GM19025 (cell line): Measurements from ENCODE around the gene P2RX5.
A peak's percentile ranks its signal among the peaks of the same experiment; 100 is the strongest.
"Not testable (repeated sequence)": the region's sequence is repeated elsewhere in the genome, so short reads cannot be mapped to it uniquely, and the experiment has no call there.

Experiments
- ATAC-seq: cut with Tn5 transposase; IDR thresholded peaks from one replicate; pipeline ENCODE4 v1.9.1; 2021; ENCODE audit warnings: mild to moderate bottlenecking, low read depth, moderate library complexity; ENCODE audit not compliant: unreplicated experiment

P2RX5 gene

DNA sequence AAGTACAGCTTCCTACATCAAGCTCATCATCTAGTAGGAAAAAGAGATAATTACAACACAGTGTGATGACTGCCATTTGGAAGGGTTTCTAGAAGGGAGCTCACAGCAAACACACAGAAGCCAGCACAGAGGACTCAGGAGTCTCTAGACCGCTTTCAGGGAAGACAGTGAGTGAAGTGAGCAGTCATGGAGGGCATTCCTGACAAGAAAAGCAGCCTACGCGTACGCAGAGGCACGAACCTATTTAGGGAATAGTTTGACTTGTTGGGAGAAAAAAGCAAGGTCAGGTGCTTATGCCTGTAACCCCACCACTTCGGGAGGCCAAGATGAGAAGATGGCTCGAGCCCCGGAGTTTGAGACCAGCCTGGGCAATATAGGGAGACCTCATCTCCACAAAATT, 19.3 kb upstream of the P2RX5 start:
- ATAC-seq = no peak

DNA sequence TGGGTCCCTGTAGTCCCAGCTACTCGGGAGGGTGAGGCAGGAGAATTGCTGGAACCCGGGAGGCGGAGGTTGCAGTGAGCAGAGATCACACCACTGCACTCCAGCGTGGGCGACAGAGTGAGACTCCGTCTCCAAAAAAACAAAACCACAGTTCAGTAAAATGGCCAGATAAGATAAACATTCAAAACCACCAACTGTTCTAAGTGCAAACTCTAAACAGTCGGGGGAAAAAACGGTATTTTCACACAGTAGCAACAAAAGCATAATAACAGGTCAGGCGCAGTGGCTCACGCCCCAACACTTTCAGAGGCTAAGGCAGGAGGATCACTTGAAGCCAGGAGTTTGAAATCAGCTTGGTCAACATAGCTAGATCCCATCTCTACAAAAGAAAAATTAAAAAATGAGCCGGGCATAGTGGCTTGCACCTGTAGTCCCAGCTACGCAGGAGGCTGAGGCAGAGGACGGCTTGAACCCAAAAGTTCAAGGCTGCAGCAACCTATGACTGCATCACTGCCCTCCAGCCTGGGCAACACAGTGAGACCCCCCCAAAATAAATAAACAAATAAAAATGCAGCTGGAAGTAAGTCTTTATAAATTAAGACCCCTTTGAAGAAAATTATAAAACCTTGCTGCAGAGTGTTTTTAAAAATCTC, 17.0 kb upstream of the P2RX5 start:
- no peak for ATAC-seq

DNA sequence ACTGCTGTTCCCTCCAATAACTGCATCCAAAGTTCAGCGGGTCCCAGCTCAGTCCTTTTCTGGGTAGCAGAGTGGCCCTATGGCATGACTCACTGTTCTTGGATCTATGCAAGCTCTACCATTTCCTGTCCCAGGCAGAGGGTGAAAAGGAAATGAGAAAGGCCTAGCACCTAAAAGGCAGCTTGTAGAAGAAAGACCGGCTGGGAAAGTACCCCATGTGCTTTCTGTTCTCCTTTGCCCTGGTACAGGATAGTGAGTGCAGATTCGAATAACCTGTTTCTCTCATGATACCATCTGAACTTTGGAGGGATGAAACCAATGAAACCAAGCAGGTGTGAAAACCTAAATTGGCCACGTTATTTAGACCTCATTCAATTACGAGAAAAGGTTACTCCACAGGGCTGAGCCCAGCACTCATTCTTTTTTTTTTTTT, 15.0 kb upstream of the P2RX5 start:
- peak; percentile 91 for ATAC-seq

DNA sequence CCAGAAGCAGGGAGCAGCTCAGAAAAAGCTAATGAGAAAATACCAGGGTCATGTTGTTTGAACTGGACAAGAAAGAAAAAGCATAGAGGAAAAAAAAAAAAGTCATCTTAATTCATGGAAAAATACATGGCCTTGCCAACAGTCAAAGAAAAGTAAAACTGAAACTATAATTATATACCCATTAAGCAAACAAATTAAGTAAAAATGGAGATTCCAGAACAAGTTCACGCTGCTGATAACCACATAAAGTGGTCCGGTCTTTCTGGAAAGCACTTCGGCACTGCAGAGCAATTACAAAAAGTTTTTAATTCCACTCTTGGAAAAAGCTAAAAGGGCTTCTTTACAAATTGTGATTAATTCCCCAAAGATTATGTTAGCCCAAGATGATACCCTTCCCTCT, 12.4 kb upstream of the P2RX5 start:
- no peak for ATAC-seq

DNA sequence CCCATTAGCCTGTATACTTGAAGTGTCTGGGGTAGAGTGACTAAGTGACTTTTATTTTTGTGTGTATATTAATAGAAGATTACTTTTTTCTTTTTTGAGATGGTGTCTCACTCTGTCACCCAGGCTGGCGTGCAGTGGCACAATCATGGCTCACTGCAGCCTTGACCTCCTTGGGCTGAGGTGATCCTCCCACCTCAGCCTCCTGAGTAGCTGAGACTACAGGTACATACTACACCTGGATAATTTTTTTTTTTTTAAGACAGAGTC, 9.7 kb upstream of the P2RX5 start:
- not testable (repeated sequence) for ATAC-seq

DNA sequence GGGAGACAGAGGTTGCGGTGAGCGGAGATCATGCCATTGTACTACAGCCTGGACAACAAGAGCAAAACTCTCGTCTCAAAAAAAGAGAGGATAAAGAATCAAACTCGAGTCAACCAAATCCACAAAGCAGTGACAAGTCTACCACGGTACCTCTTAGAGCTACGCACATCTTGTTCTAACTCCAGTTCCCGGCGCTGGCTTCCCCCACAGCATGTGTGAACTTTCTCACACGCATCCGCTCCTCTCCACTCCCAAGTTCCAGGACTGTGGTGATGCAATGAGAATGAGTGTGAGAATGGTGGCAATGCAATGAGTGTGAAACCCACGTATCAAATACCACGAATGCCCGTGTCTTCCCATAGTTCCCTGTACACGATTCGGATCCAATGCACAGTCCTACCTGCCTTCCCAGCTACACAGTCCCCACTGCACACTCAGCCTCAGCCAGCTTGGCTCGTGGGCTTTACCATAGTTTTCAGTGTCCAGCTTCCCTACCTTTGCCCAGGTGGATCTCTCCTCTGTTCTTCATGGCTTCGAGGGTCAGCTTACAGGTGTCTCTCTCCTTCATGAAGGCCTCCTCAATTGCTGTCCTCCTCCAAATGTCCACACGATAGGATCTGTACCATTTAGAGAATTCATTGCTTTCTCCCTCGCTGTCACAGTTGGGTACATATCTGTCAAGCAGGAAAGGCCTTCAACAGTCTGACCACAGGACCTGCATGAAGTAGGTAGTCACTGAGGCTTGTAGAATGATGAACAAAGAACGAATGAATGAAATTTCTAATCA, 9.2 kb upstream of the P2RX5 start:
- ATAC-seq = no peak

DNA sequence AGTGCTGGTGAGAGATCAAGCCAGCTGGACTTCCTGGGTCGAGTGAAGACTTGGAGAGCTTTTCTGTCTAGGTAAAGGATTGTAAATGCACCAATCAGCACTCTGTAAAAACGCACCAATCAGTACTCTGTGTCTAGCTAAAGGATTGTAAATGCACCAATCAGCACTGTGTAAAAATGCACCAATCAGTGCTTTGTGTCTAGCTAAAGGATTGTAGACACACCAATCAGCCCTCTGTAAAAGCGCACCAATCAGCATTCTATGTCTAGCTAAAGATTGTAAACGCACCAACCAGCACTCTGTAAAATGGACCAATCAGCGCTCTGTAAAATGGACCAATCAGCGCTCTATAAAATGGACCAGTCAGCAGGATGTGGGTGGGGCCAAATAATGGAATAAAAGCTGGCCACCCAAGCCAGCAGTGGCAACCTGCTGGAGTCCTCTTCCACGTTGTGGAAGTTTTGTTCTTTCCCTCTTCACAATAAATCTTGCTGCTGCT, 6.1 kb upstream of the P2RX5 start:
- ATAC-seq = not testable (repeated sequence)

DNA sequence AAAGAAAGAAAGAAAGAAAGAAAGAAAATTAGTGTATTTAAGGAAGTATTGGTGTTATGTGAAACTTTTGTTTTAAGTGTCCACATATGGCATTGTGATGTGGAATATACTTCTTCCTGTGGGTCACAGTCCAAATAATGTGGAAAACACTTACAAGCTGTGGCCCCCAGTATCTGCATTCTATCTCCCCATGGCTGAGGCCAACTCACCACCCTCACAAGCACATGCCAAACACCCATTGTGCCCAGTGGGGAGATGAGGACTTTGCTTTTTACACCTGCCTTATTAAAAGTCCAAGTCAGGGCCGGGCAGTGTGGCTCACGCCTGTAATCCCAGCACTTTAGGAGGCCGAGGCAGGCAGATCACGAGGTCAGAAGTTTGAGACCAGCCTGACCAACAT, 4.0 kb upstream of the P2RX5 start:
- no peak for ATAC-seq

DNA sequence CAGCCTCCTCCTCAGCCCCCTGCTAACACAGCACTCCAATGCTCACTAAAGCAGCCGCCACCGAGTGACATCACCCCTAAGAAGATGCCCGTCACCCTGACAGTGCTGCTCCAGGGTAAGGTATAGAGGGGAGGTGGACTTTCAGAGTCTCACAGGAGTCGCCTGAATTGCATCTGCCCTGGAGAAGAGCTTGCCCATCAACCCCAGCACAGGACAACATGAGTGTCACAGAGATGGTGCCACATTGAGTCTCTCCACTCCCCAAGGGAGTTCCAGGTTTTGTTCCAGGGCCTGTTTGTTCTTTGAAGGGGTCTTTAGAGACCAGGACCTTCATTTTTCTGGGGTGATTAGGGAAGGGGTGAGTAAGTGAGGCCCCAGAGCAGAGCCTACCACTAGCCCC, 2.2 kb upstream of the P2RX5 start:
- no peak for ATAC-seq

DNA sequence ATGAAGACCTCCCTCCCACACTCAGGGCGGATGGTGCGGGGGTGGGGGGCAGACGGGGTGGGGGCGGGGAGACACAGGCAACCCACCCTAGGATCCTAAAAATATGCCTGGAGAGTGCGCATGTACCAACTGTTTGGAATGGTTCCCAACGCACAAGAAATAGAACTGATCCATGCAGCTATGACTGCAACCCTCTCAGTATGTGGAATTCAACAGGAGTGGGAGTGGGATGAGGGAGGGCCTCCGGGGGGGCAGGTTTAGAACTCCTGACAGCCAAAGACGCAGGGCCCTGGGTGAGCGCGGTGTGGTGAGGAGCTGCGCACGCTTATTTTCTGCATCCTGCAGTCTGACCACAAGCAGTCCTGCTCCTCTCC, 1.1 kb upstream of the P2RX5 start:
- no peak for ATAC-seq

DNA sequence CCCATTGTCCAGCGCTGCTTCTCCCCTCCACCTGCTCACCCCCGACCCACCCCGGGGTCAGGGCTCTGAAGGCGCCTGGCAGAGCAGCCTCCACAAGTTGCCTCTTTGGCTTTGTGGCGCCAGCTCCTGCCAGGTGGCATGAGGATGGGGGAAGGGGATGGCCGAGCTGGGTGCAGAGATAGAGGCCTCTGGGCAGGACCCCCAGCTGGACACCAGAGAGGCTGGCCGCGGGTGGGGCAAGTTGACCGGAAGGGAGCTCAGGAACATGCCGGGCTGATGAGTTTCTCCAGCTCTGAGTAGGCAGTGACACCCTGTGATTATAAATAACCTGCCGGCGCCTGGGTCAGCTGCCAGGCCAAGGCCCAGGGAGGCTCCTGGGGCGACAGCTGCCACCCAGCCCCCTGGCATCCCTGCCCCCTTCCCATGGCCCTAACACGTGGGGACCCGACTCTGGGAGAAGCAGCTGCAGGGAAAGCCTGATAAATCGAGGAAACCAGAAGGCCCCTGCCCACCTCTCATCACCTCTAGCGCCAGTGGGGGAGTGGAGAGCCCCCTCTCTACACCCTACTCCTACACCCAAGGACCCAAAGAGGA, 729 bp downstream of the P2RX5 start:
- no peak for ATAC-seq

DNA sequence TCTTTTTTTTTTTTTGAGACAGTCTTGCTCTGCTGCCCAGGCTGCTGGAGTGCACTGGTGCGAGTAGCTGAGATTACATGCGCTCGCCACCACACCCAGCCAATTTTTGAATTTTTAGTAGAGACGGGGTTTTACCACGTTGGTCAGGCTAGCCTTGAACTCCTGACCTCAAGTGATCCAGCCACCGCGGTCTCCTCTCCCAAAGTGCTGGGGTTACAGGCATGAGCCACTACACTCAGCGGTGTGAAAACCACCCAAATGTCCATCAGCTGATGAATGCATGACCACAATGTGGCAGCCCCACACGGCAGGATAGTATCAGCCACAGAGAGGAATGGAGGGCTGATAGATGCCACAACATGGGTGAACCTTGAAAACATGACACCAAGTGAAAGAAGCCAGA, 2.1 kb downstream of the P2RX5 start:
- peak; percentile 39 for ATAC-seq

DNA sequence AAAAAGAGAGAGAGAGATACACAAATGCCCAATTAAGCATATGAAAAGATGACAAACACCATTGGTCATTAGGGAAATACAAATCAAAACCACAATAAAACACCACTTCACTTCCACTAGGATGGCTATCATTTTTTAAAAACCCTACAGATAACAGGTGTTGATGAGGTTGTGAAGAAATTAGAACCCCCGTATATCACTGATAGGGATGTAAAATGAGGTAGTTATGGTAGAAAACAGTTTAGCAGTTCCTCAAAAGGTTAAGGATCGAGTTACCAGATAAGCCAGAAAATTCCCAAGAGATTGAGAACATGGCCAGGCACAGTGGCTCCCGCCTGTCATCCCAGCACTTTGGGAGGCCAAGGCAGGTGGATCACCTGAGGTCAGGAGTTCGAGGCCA, 2.8 kb downstream of the P2RX5 start:
- no peak for ATAC-seq

DNA sequence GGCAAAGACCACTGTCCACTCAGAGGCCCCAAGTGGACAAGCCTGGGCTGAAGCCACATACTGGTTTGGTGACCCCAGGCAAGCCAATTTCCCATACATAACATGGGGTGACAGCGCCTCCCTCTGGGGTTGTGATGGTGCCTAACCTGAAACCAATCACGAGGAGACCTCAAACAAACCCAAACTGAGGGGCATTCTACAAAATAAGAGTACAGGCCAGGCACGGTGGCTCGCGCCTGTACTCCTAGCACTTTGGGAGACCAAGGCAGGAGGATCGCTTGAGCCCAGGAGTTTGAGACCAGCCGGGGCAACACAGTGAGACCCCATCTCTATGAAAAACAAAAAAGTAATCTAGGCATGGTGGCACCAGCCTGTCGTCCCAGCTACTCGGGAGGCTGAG, 3.6 kb downstream of the P2RX5 start:
- no peak for ATAC-seq

DNA sequence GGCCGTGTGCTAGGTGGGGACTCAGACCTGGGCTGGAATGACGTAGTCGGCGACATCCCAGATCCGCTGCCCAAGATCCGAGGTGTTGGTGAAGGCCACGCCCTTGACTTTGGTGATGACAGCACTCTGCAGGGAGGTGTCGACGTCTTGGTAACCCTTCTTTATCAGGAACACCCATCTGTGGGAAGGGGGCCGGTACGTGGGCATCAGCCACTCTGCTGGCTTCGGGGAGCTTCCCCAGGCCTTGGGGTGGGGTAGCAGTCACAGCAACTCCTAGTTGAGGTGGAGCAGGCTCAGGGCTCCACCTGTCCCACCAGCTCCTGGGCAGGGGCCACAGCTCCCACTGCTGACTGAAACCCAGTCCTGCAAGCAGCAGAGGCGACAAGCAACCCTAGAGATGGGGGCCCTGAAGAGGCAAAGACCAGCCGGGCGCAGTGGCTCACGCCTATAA, 4.3 kb downstream of the P2RX5 start:
- no peak for ATAC-seq

DNA sequence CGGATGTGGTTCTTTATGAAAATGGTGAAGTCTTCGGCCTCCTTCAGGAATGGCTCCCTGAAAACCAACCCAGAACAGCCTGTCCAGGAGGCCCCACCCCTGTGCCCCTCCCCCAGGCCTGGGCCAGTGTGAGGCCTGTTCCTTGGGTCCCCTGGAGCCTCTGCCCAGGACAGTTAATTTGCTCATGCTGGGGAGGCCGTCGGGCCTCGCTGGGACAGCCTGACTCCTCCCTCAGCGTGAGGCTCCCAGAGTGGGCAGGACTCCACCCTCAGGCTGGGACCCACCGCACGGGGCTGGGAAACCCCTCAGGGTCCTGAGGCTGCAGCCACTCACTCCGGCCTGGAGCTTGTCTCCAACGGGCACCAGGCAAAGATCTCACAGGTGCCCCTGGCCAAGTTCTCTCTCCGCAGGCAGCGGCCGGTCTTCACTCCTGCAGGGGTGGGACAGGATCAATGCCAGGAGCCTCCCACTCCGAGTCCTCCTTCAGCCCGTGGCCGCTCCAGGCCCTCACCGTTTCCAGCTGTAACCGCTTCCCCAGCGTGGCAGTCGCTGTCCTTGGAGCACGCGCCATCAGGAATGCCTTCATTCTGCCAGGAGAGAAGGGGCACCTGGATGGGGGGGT, 5.8 kb downstream of the P2RX5 start:
- no peak for ATAC-seq

DNA sequence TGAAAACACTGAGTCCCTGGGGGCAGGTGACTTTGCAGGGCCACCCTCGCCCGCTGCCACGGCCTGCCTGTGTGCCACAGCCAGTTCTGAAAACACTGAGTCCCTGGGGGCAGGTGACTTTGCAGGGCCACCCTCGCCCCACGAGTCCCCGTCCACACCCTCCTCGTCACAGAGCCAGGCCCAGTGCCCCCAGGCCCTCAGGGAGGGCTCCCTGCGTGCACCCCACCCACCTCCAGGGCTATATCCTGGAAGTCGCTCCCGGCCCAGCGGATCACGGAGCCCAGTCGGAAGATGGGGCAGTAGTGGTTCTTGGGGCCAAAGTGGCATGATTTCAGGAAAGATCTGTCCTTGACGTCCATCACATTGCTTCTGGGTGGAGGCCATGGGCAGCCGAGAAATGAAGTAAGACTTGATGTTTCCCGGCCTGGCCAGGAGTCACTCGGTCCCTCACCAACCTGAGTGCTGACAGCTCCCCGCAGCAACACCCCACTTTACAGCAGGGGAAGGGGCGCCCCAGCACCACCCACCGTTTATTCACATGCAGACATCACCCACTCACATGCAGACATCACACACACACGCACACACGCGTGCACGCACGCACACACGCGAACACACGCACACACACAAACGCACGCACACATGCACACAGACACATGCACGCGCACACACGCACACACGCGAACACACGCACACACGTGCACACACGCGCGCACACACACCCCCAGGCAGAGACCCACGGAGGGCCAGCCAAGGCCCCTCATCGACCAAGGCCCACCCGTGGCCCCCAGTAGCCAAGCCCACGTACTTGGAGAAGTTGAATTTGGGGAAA, 6.5 kb downstream of the P2RX5 start:
- no peak for ATAC-seq

DNA sequence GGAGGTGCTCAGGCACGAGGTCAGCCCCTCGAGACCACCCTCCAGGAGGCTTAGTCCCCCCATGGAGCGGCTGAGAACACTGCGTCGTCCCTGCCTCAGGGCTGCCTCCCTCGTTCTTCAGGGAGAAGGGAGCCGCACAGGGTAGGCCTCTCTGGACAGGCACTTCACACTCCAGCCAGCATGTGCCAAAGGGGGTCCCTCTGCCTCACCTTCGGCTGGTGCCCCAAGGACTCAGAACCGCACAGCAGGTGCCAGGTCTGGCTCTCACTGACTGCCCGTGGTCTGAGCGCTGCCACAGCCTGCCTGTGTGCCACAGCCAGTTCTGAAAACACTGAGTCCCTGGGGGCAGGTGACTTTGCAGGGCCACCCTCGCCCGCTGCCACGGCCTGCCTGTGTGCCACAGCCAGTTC, 7.1 kb downstream of the P2RX5 start:
- no peak for ATAC-seq

DNA sequence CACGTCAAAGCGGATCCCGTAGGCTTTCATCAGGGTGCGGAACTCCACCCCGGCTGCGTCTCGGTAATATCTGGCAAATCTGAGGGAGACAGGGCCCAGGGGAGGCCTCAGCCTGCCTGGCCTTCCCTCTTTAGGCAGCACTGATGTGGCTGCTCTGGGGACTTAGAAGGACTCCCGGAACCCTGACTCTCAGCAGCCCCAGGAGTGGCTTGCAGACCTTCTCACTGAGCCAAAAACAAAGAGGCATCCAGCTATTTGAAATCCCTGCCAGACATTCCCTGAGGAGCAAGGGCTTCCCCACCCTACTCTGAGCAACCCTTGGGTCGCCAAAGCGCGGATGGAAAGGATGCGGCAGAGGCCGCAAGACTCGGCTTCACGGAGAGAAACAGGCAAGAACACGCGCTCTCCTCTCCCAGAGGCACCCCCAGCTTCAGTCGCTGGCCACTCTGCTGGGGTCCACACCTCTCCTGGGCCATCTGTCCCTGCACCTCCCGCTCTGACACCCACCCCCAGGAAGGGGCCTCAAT, 7.9 kb downstream of the P2RX5 start:
- no peak for ATAC-seq

DNA sequence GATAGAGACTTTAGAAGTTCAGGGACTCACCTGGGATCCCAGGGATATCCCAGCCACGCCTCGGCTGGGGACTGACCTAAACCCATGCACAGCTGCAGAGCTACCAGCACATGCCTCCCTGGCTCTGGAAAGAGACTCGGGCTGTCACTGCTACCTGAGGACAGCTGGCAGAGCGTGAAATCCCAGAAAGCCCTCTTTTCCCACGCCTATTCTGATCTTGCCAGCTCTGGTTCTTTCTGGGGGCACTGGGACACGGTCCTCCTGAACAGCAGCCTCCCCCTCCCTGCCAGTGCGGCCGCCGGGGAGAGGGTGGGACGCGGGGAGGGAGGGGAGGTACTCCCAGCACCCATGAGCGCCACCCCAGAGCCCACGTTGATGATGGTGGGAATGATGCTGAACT, 10.8 kb downstream of the P2RX5 start:
- no peak for ATAC-seq
